ENCODE results near the gene DOCK3. TPM values are rescaled to one million over a fixed set of nuclear protein-coding genes. Genes with fewer than 3 reads are reported as not detected.
"Not testable (repeated sequence)": the region's sequence is repeated elsewhere in the genome, so short reads cannot be mapped to it uniquely, and the experiment has no call there.

Gene DOCK3
- total RNA-seq, 1 donor from 2014 or later: 0.52 TPM

DNA sequence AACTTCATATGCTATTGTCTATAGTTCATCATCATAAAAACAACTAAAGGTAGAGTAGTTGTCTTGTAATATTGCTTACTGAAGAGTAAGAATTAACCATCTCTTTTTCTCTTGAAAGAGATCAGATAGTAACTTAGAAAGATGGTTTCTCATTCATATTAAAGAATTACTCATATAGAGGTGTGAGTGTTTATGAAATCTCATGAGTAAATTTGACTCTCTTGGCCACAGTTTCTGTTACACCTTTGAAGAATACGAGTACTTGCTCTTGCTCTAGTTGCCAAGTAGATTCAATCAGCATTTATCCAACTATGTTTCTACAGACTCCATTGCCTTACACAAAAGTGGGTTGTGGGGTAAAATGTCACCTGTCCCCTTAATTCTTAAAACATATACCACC is 463.0 kb downstream of the DOCK3 start:
- Histone ChIP-seq H3K27ac (ENCODE audit: low read depth, low read length) (no peak overlapping the region), H3K9me3 (ENCODE audit: control insufficient read depth in 3 of 3, low read length in 3 of 3) (peaks cover 0 to 4% (median 0%) of the 10 kb centered on the region in 3 donors), H3K36me3 (ENCODE audit: control insufficient read depth in 3 of 3, insufficient read depth in 3 of 3, low read length in 3 of 3) (no peaks in the 10 kb centered on the region), H3K27me3 (ENCODE audit: control insufficient read depth in 3 of 3, insufficient read depth in 3 of 3, low read length in 3 of 3) (no peaks in the 10 kb centered on the region), H3K4me1 (ENCODE audit: control insufficient read depth in 3 of 3, insufficient read depth in 3 of 3, low read length in 3 of 3) (no peaks in the 10 kb centered on the region), H3K4me3 (ENCODE audit: low read length in 3 of 3) (no peak overlapping the region), H3K9ac (ENCODE audit: low read depth in 1 of 3, low read length in 3 of 3) (no peak overlapping the region)

DNA sequence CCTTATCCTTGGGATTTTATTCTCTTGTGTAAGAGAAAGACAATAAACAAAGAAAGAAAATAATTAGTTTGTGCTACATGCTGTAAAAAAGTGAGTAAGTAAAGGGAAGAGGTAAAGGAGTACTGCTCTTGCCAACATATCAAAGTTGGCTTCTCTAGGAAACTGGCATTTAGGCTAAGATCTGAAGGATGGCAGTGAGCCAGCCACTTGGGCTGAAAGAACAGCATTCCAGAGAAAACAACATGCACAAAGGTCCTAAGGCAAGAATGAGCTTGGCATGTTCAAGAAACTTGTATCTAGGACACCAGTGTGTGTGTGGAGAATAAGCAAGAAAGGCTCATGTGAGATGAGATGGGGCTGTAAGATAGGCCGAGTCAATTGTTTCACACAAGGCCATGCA is 464.9 kb downstream of the DOCK3 start:
- no peaks in the 10 kb centered on the region for H3K27me3 ChIP-seq (ENCODE audit: control insufficient read depth in 3 of 3, insufficient read depth in 3 of 3, low read length in 3 of 3)
- peaks cover 0 to 4% (median 0%) of the 10 kb centered on the region in 3 donors for H3K9me3 ChIP-seq (ENCODE audit: control insufficient read depth in 3 of 3, low read length in 3 of 3)
- H3K36me3 ChIP-seq (ENCODE audit: control insufficient read depth in 3 of 3, insufficient read depth in 3 of 3, low read length in 3 of 3): no peaks in the 10 kb centered on the region
- no peak overlapping the region for H3K27ac ChIP-seq (ENCODE audit: low read depth, low read length)
- no peaks in the 10 kb centered on the region for H3K4me1 ChIP-seq (ENCODE audit: control insufficient read depth in 3 of 3, insufficient read depth in 3 of 3, low read length in 3 of 3)
- H3K4me3 ChIP-seq (ENCODE audit: low read length in 3 of 3): no peak overlapping the region
- H3K9ac ChIP-seq (ENCODE audit: low read depth in 1 of 3, low read length in 3 of 3): no peak overlapping the region

DNA sequence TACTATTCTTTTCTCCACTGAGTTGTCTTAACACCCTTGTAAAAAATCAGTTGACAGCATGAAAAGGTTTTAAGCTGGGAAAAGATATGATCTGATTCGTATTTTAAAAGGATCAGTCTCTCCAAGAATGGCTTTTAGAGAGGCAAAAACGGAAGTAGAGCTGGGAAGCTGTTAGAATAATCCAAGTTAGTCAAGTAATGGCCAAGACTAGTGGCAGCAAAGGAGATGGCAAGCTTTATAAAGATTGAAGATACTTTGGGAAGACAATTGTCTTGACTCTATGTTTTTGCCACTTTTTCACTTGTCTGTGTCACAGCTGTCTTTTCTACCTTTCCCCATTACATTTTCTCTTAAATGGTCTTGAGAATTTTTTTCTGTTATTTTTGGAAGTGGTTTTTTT is 466.8 kb downstream of the DOCK3 start:
- H3K9ac ChIP-seq (ENCODE audit: low read depth in 1 of 3, low read length in 3 of 3): no peak overlapping the region
- no peak overlapping the region for H3K27ac ChIP-seq (ENCODE audit: low read depth, low read length)
- H3K36me3 ChIP-seq (ENCODE audit: control insufficient read depth in 3 of 3, insufficient read depth in 3 of 3, low read length in 3 of 3): no peaks in the 10 kb centered on the region
- H3K4me3 ChIP-seq (ENCODE audit: low read length in 3 of 3): no peak overlapping the region
- no peaks in the 10 kb centered on the region for H3K4me1 ChIP-seq (ENCODE audit: control insufficient read depth in 3 of 3, insufficient read depth in 3 of 3, low read length in 3 of 3)
- H3K9me3 ChIP-seq (ENCODE audit: control insufficient read depth in 3 of 3, low read length in 3 of 3): peaks cover 0 to 4% (median 0%) of the 10 kb centered on the region in 3 donors
- no peaks in the 10 kb centered on the region for H3K27me3 ChIP-seq (ENCODE audit: control insufficient read depth in 3 of 3, insufficient read depth in 3 of 3, low read length in 3 of 3)

DNA sequence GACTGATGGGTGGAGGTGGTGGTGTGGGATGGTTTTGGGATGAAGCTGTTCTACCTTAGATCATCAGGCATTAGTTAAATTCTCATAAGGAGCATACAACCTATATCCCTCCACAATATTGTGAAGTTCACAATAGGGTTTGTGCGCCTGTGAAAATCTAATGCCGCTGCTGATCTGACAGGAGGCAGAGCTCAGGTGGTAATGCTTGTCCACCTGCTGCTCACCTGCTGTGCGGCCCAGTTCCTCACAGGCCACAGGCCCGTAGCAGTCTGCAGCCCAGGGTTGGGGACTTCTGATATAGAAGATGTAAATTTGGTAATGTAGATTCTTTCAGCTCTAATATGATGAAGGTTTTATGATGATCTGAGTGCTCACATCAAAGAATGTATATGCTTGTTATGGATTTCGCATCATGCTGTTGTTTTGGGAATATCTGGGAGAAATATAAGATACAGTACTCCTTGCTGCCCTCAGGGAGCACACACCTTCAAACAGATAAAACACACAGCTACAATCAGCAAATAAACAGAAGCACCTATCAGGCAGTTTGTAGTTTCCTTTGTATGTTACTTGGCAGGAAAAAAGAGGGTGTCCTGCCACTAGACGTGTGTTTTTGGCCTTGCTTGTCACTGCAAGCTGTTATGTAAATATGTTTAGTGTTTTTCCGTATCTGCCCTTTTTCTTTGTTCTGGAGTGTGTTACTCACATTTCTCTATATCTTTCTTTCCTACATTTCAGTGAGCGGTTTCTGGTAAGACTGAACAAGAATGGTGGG is 471.3 kb downstream of the DOCK3 start:
- no peak overlapping the region for H3K27ac ChIP-seq (ENCODE audit: low read depth, low read length)
- no peaks in the 10 kb centered on the region for H3K4me1 ChIP-seq (ENCODE audit: control insufficient read depth in 3 of 3, insufficient read depth in 3 of 3, low read length in 3 of 3)
- H3K9ac ChIP-seq (ENCODE audit: low read depth in 1 of 3, low read length in 3 of 3): no peak overlapping the region
- no peaks in the 10 kb centered on the region for H3K36me3 ChIP-seq (ENCODE audit: control insufficient read depth in 3 of 3, insufficient read depth in 3 of 3, low read length in 3 of 3)
- no peaks in the 10 kb centered on the region for H3K9me3 ChIP-seq (ENCODE audit: control insufficient read depth in 3 of 3, low read length in 3 of 3)
- H3K27me3 ChIP-seq (ENCODE audit: control insufficient read depth in 3 of 3, insufficient read depth in 3 of 3, low read length in 3 of 3): no peaks in the 10 kb centered on the region
- H3K4me3 ChIP-seq (ENCODE audit: low read length in 3 of 3): no peak overlapping the region

DNA sequence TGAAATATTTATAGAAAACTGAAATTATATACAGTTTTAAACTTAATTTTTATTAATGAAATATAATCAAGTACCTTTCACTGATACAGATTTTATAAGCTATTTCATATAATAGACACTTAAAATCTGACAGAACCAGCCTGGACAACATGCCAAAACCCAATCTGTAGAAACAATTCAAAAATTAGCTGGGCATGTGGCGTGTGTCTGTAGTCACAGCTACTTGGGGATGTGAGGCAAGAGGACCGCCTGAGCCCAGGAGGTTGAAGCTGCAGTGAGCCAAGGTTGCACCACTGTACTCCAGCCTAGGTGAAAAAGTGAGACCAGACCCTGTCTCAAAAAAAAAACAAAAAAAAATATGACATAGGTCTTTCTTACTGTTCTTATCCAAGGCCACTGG is 472.1 kb downstream of the DOCK3 start:
- Histone ChIP-seq H3K27ac (ENCODE audit: low read depth, low read length) (no peak overlapping the region), H3K27me3 (ENCODE audit: control insufficient read depth in 3 of 3, insufficient read depth in 3 of 3, low read length in 3 of 3) (no peaks in the 10 kb centered on the region), H3K9ac (ENCODE audit: low read depth in 1 of 3, low read length in 3 of 3) (no peak overlapping the region), H3K4me1 (ENCODE audit: control insufficient read depth in 3 of 3, insufficient read depth in 3 of 3, low read length in 3 of 3) (no peaks in the 10 kb centered on the region), H3K9me3 (ENCODE audit: control insufficient read depth in 3 of 3, low read length in 3 of 3) (no peaks in the 10 kb centered on the region), H3K36me3 (ENCODE audit: control insufficient read depth in 3 of 3, insufficient read depth in 3 of 3, low read length in 3 of 3) (no peaks in the 10 kb centered on the region), H3K4me3 (ENCODE audit: low read length in 3 of 3) (no peak overlapping the region)

DNA sequence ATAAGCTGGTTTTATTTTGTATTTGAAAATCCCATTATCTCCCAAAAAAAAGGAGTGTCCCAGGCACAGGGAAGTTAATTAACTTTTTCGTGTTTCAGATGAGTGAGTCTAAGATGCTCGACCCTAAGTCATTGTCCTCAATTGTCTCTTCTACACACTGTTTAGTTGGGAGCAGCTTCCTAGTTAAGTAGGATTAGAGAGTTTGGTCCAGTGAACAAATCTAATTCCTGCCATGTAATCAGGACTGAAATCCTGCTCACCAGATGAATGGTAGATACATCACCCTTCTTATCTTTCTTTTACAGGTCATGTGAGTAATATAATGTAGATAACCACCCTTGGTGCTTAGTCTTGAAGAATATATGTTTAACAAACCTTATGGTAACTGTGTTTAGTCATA is 481.4 kb downstream of the DOCK3 start:
- no peak overlapping the region for H3K4me3 ChIP-seq (ENCODE audit: low read length in 3 of 3)
- H3K9me3 ChIP-seq (ENCODE audit: control insufficient read depth in 3 of 3, low read length in 3 of 3): no peaks in the 10 kb centered on the region
- no peaks in the 10 kb centered on the region for H3K36me3 ChIP-seq (ENCODE audit: control insufficient read depth in 3 of 3, insufficient read depth in 3 of 3, low read length in 3 of 3)
- no peaks in the 10 kb centered on the region for H3K27me3 ChIP-seq (ENCODE audit: control insufficient read depth in 3 of 3, insufficient read depth in 3 of 3, low read length in 3 of 3)
- H3K9ac ChIP-seq (ENCODE audit: low read depth in 1 of 3, low read length in 3 of 3): no peak overlapping the region
- no peaks in the 10 kb centered on the region for H3K4me1 ChIP-seq (ENCODE audit: control insufficient read depth in 3 of 3, insufficient read depth in 3 of 3, low read length in 3 of 3)
- H3K27ac ChIP-seq (ENCODE audit: low read depth, low read length): no peak overlapping the region

DNA sequence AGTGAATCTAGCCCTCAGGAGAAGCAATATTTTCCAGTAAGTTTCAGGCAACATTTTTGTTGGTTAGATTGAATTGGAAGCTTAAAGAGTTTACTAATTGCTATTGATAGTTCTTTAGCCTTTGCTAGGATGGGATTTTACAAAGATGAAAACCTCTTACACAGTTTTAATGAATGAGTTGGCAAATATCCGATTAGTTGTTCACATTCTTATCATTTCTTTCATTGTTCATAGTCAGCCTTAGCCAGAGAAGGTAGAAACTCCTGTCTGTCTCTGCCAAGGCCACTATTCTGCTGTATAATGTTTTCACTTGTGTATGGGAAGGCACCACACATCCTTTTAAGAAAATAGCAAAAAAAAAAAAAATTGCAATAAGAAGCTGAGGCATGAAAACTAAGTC is 488.3 kb downstream of the DOCK3 start:
- H3K36me3 ChIP-seq (ENCODE audit: control insufficient read depth in 3 of 3, insufficient read depth in 3 of 3, low read length in 3 of 3): no peaks in the 10 kb centered on the region
- no peak overlapping the region for H3K9ac ChIP-seq (ENCODE audit: low read depth in 1 of 3, low read length in 3 of 3)
- no peaks in the 10 kb centered on the region for H3K4me1 ChIP-seq (ENCODE audit: control insufficient read depth in 3 of 3, insufficient read depth in 3 of 3, low read length in 3 of 3)
- H3K9me3 ChIP-seq (ENCODE audit: control insufficient read depth in 3 of 3, low read length in 3 of 3): no peaks in the 10 kb centered on the region
- H3K27me3 ChIP-seq (ENCODE audit: control insufficient read depth in 3 of 3, insufficient read depth in 3 of 3, low read length in 3 of 3): no peaks in the 10 kb centered on the region
- H3K4me3 ChIP-seq (ENCODE audit: low read length in 3 of 3): no peak overlapping the region
- H3K27ac ChIP-seq (ENCODE audit: low read depth, low read length): no peak overlapping the region

DNA sequence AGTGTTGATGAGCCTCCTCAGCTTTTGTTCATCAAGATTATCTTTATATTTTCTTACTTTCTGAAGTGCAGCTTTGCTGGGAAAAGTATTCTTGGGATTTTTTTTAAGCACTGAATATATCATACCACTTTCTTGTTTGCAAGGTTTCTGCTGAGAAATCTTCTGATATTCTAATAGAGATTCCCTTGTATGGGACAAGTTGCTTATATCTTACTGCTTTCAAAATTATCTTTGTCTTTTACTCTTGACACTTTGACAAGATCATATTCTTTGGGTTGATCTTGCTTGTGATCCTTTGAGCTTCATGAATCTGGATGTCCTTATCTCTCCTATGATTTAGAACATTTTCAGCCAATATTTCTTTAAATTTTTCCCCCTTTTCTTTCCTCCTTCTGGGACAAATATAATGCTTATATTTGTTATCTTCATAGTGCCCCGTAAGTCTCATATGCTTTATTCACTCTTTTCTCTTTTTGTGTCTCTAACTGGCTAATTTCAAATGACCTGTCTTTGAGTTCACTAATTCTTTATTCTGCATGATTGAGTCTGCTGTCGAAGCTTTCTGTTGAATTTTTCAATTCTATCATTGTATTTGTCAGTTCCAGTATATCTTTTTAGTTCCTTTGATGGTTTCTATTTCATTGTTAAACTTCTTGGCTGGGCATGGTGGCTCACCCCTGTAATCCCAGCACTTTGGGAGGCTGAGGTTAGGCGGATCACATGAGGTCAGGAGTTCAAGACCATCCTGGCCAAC is 499.0 kb downstream of the DOCK3 start:
- Histone ChIP-seq H3K27ac (ENCODE audit: low read depth, low read length) (no peak overlapping the region), H3K9ac (ENCODE audit: low read depth in 1 of 3, low read length in 3 of 3) (no peak overlapping the region), H3K4me3 (ENCODE audit: low read length in 3 of 3) (no peak overlapping the region), H3K27me3 (ENCODE audit: control insufficient read depth in 3 of 3, insufficient read depth in 3 of 3, low read length in 3 of 3) (no peaks in the 10 kb centered on the region), H3K36me3 (ENCODE audit: control insufficient read depth in 3 of 3, insufficient read depth in 3 of 3, low read length in 3 of 3) (no peaks in the 10 kb centered on the region), H3K9me3 (ENCODE audit: control insufficient read depth in 3 of 3, low read length in 3 of 3) (peaks cover 0 to 5% (median 4%) of the 10 kb centered on the region in 3 donors), H3K4me1 (ENCODE audit: control insufficient read depth in 3 of 3, insufficient read depth in 3 of 3, low read length in 3 of 3) (no peaks in the 10 kb centered on the region)

DNA sequence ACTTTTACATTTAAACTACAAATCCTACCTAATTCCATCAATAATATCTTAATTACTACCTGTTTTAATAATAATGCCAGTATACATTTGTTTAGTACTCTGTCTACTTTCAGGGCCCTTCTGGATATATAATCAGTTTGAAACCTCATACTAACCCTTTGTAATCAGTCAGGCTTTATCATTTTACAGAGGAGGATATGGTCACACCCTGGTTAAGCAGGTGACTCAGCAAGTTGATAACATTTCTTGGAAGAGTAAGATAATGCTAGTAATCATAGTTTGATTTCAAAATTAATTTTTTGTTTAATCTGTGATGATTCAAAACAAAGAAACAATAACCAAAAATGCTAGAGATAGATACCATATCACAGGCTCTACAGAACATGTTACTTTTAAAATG is 502.2 kb downstream of the DOCK3 start:
- Histone ChIP-seq H3K9ac (ENCODE audit: low read depth in 1 of 3, low read length in 3 of 3) (no peak overlapping the region), H3K4me3 (ENCODE audit: low read length in 3 of 3) (no peak overlapping the region), H3K36me3 (ENCODE audit: control insufficient read depth in 3 of 3, insufficient read depth in 3 of 3, low read length in 3 of 3) (no peaks in the 10 kb centered on the region), H3K9me3 (ENCODE audit: control insufficient read depth in 3 of 3, low read length in 3 of 3) (peaks cover 0 to 5% (median 4%) of the 10 kb centered on the region in 3 donors), H3K27ac (ENCODE audit: low read depth, low read length) (no peak overlapping the region), H3K4me1 (ENCODE audit: control insufficient read depth in 3 of 3, insufficient read depth in 3 of 3, low read length in 3 of 3) (no peaks in the 10 kb centered on the region), H3K27me3 (ENCODE audit: control insufficient read depth in 3 of 3, insufficient read depth in 3 of 3, low read length in 3 of 3) (no peaks in the 10 kb centered on the region)

DNA sequence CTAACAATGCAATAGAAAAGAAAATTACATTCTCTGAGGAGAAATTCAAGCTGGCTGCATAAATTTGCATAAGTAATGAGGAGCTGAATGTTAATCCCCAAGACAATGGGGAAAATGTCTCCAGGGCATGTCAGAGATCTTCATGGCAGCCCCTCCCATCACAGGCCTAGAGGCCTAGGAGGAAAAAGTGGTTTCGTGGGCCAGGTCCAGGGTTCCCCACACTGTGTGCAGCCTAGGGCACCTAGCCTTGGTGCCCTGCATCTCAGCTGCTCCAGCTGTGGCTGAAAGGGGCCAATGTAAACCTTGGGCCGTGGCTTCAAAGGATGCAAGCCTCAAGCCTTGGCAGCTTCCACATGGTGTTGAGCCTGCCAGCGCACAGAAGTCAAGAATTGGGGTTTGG is 511.7 kb downstream of the DOCK3 start:
- not testable (repeated sequence) for H3K4me3 ChIP-seq (ENCODE audit: low read length in 3 of 3); H3K27me3 ChIP-seq (ENCODE audit: control insufficient read depth in 3 of 3, insufficient read depth in 3 of 3, low read length in 3 of 3); H3K9ac ChIP-seq (ENCODE audit: low read depth in 1 of 3, low read length in 3 of 3); H3K9me3 ChIP-seq (ENCODE audit: control insufficient read depth in 3 of 3, low read length in 3 of 3); H3K4me1 ChIP-seq (ENCODE audit: control insufficient read depth in 3 of 3, insufficient read depth in 3 of 3, low read length in 3 of 3); H3K36me3 ChIP-seq (ENCODE audit: control insufficient read depth in 3 of 3, insufficient read depth in 3 of 3, low read length in 3 of 3); H3K27ac ChIP-seq (ENCODE audit: low read depth, low read length)
